GM23248 (cell line): ENCODE data around the gene SECISBP2L. TPM values are rescaled to one million over a fixed set of nuclear protein-coding genes. Genes with fewer than 3 reads are reported as not detected.

Experiments used
- DNase-seq: peaks from one replicate; pipeline ENCODE4 v3.0.0-alpha.2; 2015
- H2AFZ ChIP-seq: fragments of 200-600 bp; sonication (generic); 2 replicates; pipeline ENCODE4 v1.6.1; 2016; ENCODE audit warnings: antibody characterized with exemption
- H3F3A ChIP-seq: fragments of 200-600 bp; sonication (generic); 2 replicates; pipeline ENCODE4 v1.6.1; 2016; ENCODE audit warnings: mild to moderate bottlenecking, antibody characterized with exemption, mixed run types; ENCODE audit not compliant: insufficient read depth
- H3K27ac ChIP-seq: fragments of 200-600 bp; sonication (generic); 2 replicates; pipeline ENCODE4 v1.5.1; 2016; ENCODE audit warnings: mild to moderate bottlenecking
- H3K27me3 ChIP-seq: fragments of 200-600 bp; sonication (generic); replicated peaks from 2 replicates; pipeline ENCODE4 v1.6.1; 2016; ENCODE audit warnings: mild to moderate bottlenecking; ENCODE audit not compliant: insufficient read depth
- H3K36me3 ChIP-seq: fragments of 200-600 bp; sonication (generic); 2 replicates; pipeline ENCODE4 v1.6.1; 2016; ENCODE audit warnings: low read depth, mild to moderate bottlenecking
- H3K4me1 ChIP-seq: fragments of 200-600 bp; sonication (generic); 2 replicates; pipeline ENCODE4 v1.6.1; 2016; ENCODE audit warnings: mild to moderate bottlenecking; ENCODE audit not compliant: insufficient read depth
- H3K4me2 ChIP-seq: fragments of 200-600 bp; sonication (generic); one replicate; pipeline ENCODE4 v1.6.1; 2016; ENCODE audit warnings: mild to moderate bottlenecking; ENCODE audit not compliant: unreplicated experiment
- H3K4me3 ChIP-seq: fragments of 200-600 bp; sonication (generic); 2 replicates; pipeline ENCODE4 v1.5.1; 2016; ENCODE audit warnings: mild to moderate bottlenecking
- H3K79me2 ChIP-seq: fragments of 200-600 bp; sonication (generic); 2 replicates; pipeline ENCODE4 v1.6.1; 2016; ENCODE audit warnings: mild to moderate bottlenecking; ENCODE audit not compliant: insufficient read depth
- H3K9ac ChIP-seq: fragments of 200-600 bp; sonication (generic); 2 replicates; pipeline ENCODE4 v1.6.1; 2016; ENCODE audit warnings: mild to moderate bottlenecking
- H3K9me2 ChIP-seq: fragments of 200-600 bp; sonication (generic); 2 replicates; pipeline ENCODE4 v1.6.1; 2016; ENCODE audit warnings: mixed run types, mild to moderate bottlenecking, moderate library complexity; ENCODE audit not compliant: insufficient read depth
- H3K9me3 ChIP-seq: fragments of 200-600 bp; sonication (generic); one replicate; pipeline ENCODE4 v1.6.1; 2017; ENCODE audit warnings: low read depth
- H4K20me1 ChIP-seq: fragments of 200-600 bp; sonication (generic); 2 replicates; pipeline ENCODE4 v1.6.0; 2016; ENCODE audit not compliant: insufficient read depth
- EZH2 ChIP-seq: fragments of 200-600 bp; sonication (generic); IDR thresholded peaks from 2 replicates; pipeline ENCODE4 v1.6.1; 2018; ENCODE audit warnings: antibody characterized with exemption, mild to moderate bottlenecking; ENCODE audit not compliant: insufficient read depth, poor library complexity, severe bottlenecking
- EZH2phosphoT487 ChIP-seq: fragments of 200-600 bp; sonication (generic); IDR thresholded peaks from 2 replicates; pipeline ENCODE4 v1.6.1; 2018; ENCODE audit warnings: antibody characterized with exemption, moderate library complexity, mild to moderate bottlenecking, low read depth; ENCODE audit not compliant: insufficient read depth
- WGBS, 2 experiments: methylation state at CpG; one replicate each; pipeline ENCODE4 v1.1.6; 2015 to 2017; ENCODE audit warnings: low lambda C conversion rate in 2 of 2, low coverage in 1 of 2; ENCODE audit errors: missing lambda C conversion rate in 2 of 2; 5-methylcytosine and 5-hydroxymethylcytosine counted together
- in situ Hi-C: fragments of 300-500 bp; cut with MboI; formaldehyde crosslinking; loops from 2 replicates; pipeline ENCODE4 v1.15.0; 2020
- polyA plus RNA-seq: library from polyadenylated mRNA; unstranded; fragments of >200 nt; fragmentation: Nextera tagmentation; extraction: Ambion mirVana; gene quantifications from 2 replicates; pipeline ENCODE4 v1.2.1, GENCODE V29; 2016
- total RNA-seq: library from RNA; depleted of rRNA; stranded (reverse); fragments of >200 nt; shearing (Covaris generic); gene quantifications from 2 replicates; pipeline ENCODE4 v1.2.3, GENCODE V29; 2014

Gene SECISBP2L
- total and polyA plus RNA-seq, 2 experiments from 2014 or later: 26.8 to 29.8 TPM

- Histone ChIP-seq H3K27me3 (no peaks in the 10 kb centered on the region), H3K9ac (no peak overlapping the region), H4K20me1 (no peaks in the 10 kb centered on the region), H3F3A (peaks cover 17% of the 10 kb centered on the region), H3K36me3 (no peaks in the 10 kb centered on the region), H3K4me2 (no peak overlapping the region), H3K79me2 (no peaks in the 10 kb centered on the region), H3K4me3 (no peak overlapping the region), H3K9me3 (no peaks in the 10 kb centered on the region), H3K4me1 (peaks cover 17% of the 10 kb centered on the region; the same call in 1 of the 2 replicates), H3K9me2 (no peaks in the 10 kb centered on the region), H2AFZ (no peak overlapping the region), H3K27ac (no peak overlapping the region)
- in situ Hi-C loops: loop anchor here (10.0 kb wide), 1 partner anchor 103 kb away; no protein-coding TSS in a partner anchor
- no peak for DNase-seq
- no peak for TF ChIP-seq EZH2
- no peak for TF ChIP-seq EZH2phosphoT487
- WGBS, 2 experiments: 76 to 85% methylated on average over 4 of the region's 4 CpGs
Measured at GRCh38 chr15:48968066-48968465, 78.2 kb downstream of the SECISBP2L start.

- H2AFZ ChIP-seq: no peak overlapping the region
- no peaks in the 10 kb centered on the region for H3K9me3 ChIP-seq
- no peaks in the 10 kb centered on the region for H3K36me3 ChIP-seq
- H3K9me2 ChIP-seq: no peaks in the 10 kb centered on the region
- TF ChIP-seq EZH2: no peak
- TF ChIP-seq EZH2phosphoT487: no peak
- no peaks in the 10 kb centered on the region for H4K20me1 ChIP-seq
- DNase-seq: no peak
- H3K4me1 ChIP-seq: peaks cover 17% of the 10 kb centered on the region; the same call in 1 of the 2 replicates
- in situ Hi-C loops: loop anchor here (10.0 kb wide), 1 partner anchor 103 kb away; no protein-coding TSS in a partner anchor
- H3K27me3 ChIP-seq: no peaks in the 10 kb centered on the region
- peaks cover 17% of the 10 kb centered on the region for H3F3A ChIP-seq
- H3K79me2 ChIP-seq: no peaks in the 10 kb centered on the region
- no peak overlapping the region for H3K4me3 ChIP-seq
- H3K9ac ChIP-seq: no peak overlapping the region
- no peak overlapping the region for H3K27ac ChIP-seq
- H3K4me2 ChIP-seq: no peak overlapping the region
Measured at GRCh38 chr15:48967336-48967735, 78.9 kb downstream of the SECISBP2L start.

- Histone ChIP-seq H3K79me2 (no peaks in the 10 kb centered on the region), H4K20me1 (no peaks in the 10 kb centered on the region), H3K4me1 (peaks cover 17% of the 10 kb centered on the region; the same call in 1 of the 2 replicates), H3F3A (peaks cover 17% of the 10 kb centered on the region), H3K4me2 (no peak overlapping the region), H3K36me3 (no peaks in the 10 kb centered on the region), H3K9ac (no peak overlapping the region), H3K9me2 (no peaks in the 10 kb centered on the region), H3K27ac (no peak overlapping the region), H2AFZ (no peak overlapping the region), H3K9me3 (no peaks in the 10 kb centered on the region), H3K27me3 (no peaks in the 10 kb centered on the region), H3K4me3 (no peak overlapping the region)
- TF ChIP-seq EZH2 (no peak), EZH2phosphoT487 (no peak)
- in situ Hi-C loops: loop anchor here (10.0 kb wide), 1 partner anchor 102 kb away; no protein-coding TSS in a partner anchor
- peak; percentile 62 for DNase-seq
- 40 to 50% methylated on average over 2 of the region's 2 CpGs for WGBS, 2 experiments
Measured at GRCh38 chr15:48966595-48967301, 79.5 kb downstream of the SECISBP2L start.

- Histone ChIP-seq H3K27ac (no peak overlapping the region), H2AFZ (no peak overlapping the region), H3K4me3 (no peak overlapping the region), H4K20me1 (no peaks in the 10 kb centered on the region), H3K4me1 (peaks cover 14% of the 10 kb centered on the region; the same call in 1 of the 2 replicates), H3K9me3 (no peaks in the 10 kb centered on the region), H3F3A (peaks cover 17% of the 10 kb centered on the region), H3K9ac (no peak overlapping the region), H3K9me2 (no peaks in the 10 kb centered on the region), H3K4me2 (no peak overlapping the region), H3K27me3 (no peaks in the 10 kb centered on the region), H3K36me3 (no peaks in the 10 kb centered on the region), H3K79me2 (no peaks in the 10 kb centered on the region)
- in situ Hi-C loops: loop anchor here (10.0 kb wide), 1 partner anchor 101 kb away; no protein-coding TSS in a partner anchor
- TF ChIP-seq EZH2phosphoT487 (no peak), EZH2 (no peak)
- DNase-seq: peak; percentile 85
Measured at GRCh38 chr15:48965972-48966371, 80.3 kb downstream of the SECISBP2L start.

GRCh38 chr15:48964898-48965297 is 81.3 kb downstream of the SECISBP2L start:
- Histone ChIP-seq H3K4me3 (no peak overlapping the region), H4K20me1 (no peaks in the 10 kb centered on the region), H3K4me1 (peaks cover 11% of the 10 kb centered on the region; the same call in 1 of the 2 replicates), H3K4me2 (no peak overlapping the region), H3K36me3 (no peaks in the 10 kb centered on the region), H2AFZ (no peak overlapping the region), H3K9me3 (no peaks in the 10 kb centered on the region), H3K9ac (no peak overlapping the region), H3K79me2 (no peaks in the 10 kb centered on the region), H3K27me3 (no peaks in the 10 kb centered on the region), H3K9me2 (no peaks in the 10 kb centered on the region), H3K27ac (no peak overlapping the region), H3F3A (peaks cover 14% of the 10 kb centered on the region)
- 80 to 93% methylated on average over 2 of the region's 2 CpGs for WGBS, 2 experiments
- in situ Hi-C loops: loop anchor here (10.0 kb wide), 1 partner anchor 100 kb away; no protein-coding TSS in a partner anchor
- no peak for DNase-seq
- TF ChIP-seq EZH2phosphoT487 (no peak), EZH2 (no peak)
